Measurements from ENCODE around the gene RO60. TPM values are rescaled to one million over a fixed set of nuclear protein-coding genes. Genes with fewer than 3 reads are reported as not detected.
"Not testable (repeated sequence)": the region's sequence is repeated elsewhere in the genome, so short reads cannot be mapped to it uniquely, and the experiment has no call there.

Gene RO60
- 24.7 TPM for polyA plus RNA-seq (ENCODE audit: insufficient read length)

- DNase-seq, result peak; percentile 96
These were observed at the start of gene RO60, which contains the start of gene UCHL5 for GRCh38 chr1:193059282-193060114. RO60 (plus strand) TSS chr1:193059612; CDS start chr1:193069055, 9,443 bp downstream. UCHL5 (minus strand) TSS chr1:193059360; CDS start chr1:193059260, 100 bp downstream.

- DNase-seq, result no peak
These were observed 48.0 kb upstream of the RO60 start for GRCh38 chr1:193011406-193011805.

- peak; percentile 33 for DNase-seq
These were observed 46.4 kb upstream of the RO60 start for GRCh38 chr1:193013005-193013404.

DNA sequence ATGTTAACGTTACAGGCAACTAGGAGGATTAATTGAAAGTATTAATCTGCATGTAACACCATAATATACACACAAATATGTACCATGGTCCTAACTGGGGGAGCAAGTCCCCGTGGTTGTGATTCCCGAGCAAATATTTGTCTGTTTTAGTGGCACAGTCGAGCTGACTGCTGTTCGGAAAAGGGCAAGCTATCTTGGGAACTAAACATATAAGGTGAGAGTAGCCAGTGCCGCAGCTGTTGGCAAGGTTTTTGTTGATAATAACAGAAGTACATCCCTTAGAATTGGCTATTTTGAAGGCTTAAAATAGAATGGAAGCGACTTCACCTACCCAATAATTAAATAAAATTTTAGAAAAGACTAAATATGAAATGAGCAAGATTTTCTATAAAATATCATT lies 45.7 kb upstream of the RO60 start:
- peak; percentile 11 for DNase-seq

DNA sequence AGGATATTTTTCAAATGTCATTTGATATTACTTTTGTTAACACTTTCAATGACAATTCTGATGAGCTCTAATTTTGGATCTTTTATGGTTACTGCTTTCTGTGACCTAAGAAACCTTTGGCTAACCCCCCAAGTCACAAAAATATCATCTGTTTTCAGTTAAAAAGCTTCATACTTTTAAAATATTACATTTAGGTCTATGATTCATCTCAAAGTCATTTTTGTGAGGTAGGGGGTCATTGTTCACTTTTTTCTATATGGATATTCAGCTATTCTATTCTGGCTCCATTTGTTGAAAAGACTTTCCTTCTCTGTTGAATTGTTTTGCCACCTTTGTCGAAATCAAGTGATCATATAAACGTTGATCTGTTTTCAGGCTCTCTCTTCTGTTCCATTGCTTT lies 45.0 kb upstream of the RO60 start:
- DNase-seq, result peak; percentile 10

GRCh38 chr1:193016788-193017187 lies 42.6 kb upstream of the RO60 start:
- no peak for DNase-seq

GRCh38 chr1:193019442-193020026 lies 39.9 kb upstream of the RO60 start:
- DNase-seq, result peak; percentile 36

DNA sequence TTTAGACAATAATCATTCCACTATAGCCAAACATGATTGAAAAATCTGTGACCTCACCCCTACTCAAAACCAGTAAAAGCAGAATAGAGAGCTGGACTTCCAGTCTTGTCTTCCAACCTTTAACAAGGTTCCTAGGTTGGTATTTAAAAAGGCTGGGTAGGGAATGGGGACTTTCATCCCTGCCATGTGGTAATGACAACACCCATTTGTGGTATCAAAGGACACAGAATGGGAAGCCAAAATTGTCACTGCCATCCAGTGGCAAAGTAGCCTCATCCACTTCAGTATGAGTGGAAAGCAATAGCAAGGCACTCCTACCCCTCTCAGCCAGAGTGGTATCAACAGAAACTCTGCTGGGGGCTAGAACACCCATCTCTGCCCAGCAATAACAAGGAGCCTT lies 34.2 kb upstream of the RO60 start:
- DNase-seq, result no peak

DNA sequence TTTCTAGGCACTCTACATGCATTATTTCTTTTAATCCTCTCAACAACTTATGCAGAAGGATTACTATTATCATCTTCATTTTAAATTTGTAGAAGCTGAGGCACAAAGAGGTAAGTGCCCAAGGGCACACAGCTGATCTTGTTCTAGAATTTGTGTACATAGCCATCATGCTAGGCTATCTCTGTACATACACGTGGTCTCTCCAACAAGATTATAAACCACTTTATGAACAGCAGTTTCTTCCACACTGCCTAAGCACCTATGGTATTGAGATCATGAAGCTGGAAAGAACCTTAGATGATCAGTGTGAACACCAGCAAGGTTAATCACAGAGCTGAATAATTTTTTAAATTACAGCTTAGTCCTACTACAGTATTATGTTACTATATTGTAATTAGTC lies 29.1 kb upstream of the RO60 start:
- no peak for DNase-seq

- no peak for DNase-seq
These were observed 28.0 kb upstream of the RO60 start for GRCh38 chr1:193031431-193031830.

DNA sequence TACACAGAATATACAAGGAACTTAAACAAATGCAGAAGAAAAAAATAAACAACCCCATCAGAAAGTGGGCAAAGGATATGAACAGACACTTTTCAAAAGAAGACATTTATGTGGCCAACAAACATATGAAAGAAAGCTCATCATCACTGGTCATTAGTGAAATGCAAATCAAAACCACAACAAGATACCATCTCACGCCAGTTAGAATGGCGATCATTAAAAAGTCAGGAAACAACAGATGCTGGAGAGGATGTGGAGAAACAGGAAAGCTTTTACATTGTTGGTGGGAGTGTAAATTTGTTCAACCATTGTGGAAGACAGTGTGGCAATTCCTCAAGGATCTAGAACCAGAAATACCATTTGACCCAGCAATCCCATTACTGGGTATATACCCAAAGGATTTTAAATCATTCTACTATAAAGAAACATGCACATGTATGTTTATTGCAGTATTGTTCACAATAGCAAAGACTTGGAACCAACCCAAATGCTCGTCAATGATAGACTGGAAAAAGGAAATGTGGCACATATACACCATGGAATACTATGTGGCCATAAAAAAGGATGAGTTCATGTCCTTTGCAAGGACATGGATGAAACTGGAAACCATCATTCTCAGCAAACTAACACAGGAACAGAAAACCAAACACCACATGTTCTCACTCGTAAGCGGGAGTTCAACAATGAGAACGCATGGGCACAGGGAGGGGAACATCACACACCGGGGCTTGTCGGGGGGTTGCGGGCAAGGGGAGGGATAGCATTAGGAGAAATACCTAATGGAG lies 26.6 kb upstream of the RO60 start:
- not testable (repeated sequence) for DNase-seq

DNA sequence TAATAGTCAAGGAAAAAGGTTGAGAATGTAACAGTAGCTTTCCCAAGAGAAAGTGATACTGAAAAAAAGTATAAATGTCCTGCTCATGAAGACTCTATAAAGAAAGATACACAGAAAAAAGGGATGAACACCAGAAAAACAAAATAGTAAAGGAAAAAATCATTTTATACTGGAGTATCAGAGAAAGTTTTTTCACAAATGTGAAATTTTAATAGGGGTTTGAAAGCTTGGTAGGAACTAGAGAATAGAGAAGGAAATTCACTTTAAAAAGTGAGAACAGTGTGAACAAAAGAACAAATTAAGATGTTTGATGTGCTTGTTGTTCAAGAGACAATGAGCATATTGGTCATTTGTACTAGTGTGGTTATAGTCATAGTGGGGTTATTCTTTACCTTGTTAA lies 25.8 kb upstream of the RO60 start:
- no peak for DNase-seq

- DNase-seq, result no peak
These were observed 22.9 kb upstream of the RO60 start for GRCh38 chr1:193036337-193037047.

GRCh38 chr1:193040011-193040410 lies 19.4 kb upstream of the RO60 start:
- no peak for DNase-seq

GRCh38 chr1:193042766-193043691 lies 16.4 kb upstream of the RO60 start:
- no peak for DNase-seq

DNA sequence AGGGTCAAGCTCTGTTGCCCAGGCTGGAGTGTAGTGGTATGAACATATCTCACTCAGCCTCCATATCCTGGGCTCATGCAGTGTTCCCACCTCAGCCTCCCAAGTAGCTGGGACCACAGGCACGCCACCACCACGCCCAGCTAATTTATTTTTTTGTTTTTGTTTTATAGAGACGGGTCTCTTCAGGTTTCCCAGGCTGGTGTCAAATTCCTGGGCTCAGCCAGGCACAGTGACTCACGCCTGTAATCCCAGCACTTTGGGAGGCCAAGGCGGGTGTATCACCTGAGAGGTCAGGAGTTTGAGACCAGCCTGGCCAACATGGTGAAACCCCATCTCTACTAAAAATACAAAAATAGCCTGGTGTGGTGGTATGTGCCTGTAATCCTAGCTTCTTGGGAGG lies 10.5 kb upstream of the RO60 start:
- not testable (repeated sequence) for DNase-seq

DNA sequence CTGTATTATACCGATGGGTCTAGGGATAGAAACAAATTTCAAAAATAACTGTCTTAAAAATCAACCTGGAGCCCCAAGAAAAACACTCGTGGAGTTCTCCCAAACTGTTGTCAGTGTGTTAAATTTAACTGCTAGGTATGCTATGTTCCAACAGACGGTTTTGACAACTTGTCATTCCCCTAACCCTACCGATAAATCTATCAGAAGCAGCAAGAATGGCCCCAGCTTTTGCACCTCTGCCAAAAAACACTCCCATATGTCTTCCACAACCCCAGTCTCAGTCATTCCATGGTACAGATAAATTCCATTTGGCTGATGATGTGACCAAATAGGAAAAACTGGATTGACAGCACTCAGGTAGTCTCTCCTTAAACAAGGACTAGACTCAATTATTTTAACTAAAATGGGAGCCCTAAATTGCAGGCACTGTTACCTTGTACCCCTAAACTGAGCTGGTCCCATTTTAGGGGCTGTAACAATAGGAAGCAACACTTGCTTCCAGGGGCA lies 5.2 kb upstream of the RO60 start:
- no peak for DNase-seq

DNA sequence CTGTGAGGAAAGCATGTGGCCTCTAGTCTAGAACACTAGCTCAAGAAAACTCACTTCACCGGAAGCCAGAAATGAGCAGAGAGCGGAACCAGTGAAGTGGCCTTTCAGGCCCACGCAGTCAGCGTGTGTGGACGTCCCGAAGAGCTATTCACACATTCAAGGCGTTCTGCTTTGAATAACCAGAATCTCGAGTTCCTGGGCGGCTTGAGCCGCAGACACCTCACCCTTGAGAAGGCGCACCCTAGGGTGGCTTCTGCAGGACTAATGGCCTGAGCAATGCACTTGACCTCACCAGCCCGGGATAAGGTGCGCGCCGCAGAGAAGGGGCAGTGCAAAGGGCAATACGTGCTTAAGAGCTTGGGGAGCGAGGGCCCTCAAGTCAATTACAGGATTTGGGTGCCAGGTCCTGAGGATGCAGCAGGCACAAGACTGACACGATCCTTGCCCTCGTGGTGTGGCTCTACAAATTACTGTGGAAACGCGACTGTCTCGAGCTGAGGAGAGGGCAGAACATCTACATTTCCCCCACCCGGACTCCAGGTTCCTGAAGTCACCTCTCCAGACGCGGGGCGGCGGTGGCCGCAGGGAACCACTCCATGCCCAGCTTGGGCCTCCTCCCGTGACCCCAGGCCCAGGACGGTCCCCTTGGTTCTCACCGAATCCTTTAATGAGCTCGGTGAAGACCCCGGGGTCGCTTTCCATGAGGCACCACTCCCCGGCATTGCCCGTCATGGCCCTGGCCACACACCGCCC lies 707 bp upstream of the RO60 start:
- peak; percentile 34 for DNase-seq

GRCh38 chr1:193060115-193060403 lies 647 bp downstream of the RO60 start:
- DNase-seq, result no peak

DNA sequence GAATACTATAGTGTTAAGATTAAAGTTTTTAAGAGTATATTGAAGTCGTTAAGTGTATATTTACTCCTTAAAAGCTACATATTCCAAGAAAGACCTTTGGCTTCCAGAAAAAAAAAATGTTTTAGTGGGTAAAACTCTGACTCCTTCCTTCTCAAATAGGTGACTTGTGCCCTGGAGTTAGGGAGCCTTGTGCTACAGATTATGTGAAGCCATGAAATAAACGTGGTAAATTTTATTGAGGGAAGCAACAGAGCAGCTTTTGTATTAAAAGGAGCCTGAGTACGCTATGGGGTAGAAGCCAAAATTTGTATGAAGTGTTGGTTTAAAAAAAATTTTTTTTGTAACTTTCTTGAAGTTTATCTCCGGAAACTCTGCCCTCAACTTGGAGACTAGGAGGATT lies 994 bp downstream of the RO60 start:
- DNase-seq, result no peak

GRCh38 chr1:193060938-193061337 lies 1.5 kb downstream of the RO60 start:
- no peak for DNase-seq

All from hindlimb muscle (tissue), 1 donor.